ENCODE data around the gene FTCDNL1. TPM values are rescaled to one million over a fixed set of nuclear protein-coding genes. Genes with fewer than 3 reads are reported as not detected.

FTCDNL1 gene
- total RNA-seq, 1 donor from 2014 or later: 0.29 TPM

DNA sequence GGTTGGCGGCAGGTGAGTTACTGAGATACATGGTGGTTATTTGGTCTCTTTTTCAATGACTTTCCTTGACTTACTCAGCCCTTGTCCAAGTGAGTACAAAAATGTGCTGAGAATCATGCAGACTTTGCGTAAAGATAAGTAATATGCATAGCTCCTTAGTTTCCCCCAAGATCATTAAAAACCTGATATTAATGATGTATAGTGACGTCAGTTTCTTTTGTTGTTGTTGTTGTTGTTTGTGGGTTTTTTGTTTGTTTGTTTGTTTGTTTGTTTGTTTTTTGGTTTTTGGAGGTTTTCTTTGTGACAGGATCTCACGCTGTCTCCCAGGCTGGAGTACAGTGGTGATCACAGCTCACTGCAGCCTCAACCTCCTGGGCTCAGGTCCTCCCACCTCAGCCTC is 14.9 kb upstream of the FTCDNL1 start:
- TF ChIP-seq CTCF (IDR thresholded peaks at IDR 0.05; ENCODE audit: insufficient read depth, low read length, poor library complexity, severe bottlenecking): no peak
- no peak for DNase-seq (ENCODE audit: low read depth)
- no peaks in the 10 kb centered on the region for H3K27me3 ChIP-seq (ENCODE audit: control insufficient read depth, insufficient read depth, low read length)
- no peaks in the 10 kb centered on the region for H3K36me3 ChIP-seq (ENCODE audit: control insufficient read depth, insufficient read depth, low read length)
- no peak overlapping the region for H3K4me3 ChIP-seq (ENCODE audit: low read depth, low read length)

GRCh38 chr2:199862788-199863187 is 11.8 kb upstream of the FTCDNL1 start:
- no peak for TF ChIP-seq CTCF (IDR thresholded peaks at IDR 0.05; ENCODE audit: insufficient read depth, low read length, poor library complexity, severe bottlenecking)
- Histone ChIP-seq H3K36me3 (ENCODE audit: control insufficient read depth, insufficient read depth, low read length) (no peaks in the 10 kb centered on the region), H3K27me3 (ENCODE audit: control insufficient read depth, insufficient read depth, low read length) (no peaks in the 10 kb centered on the region), H3K4me3 (ENCODE audit: low read depth, low read length) (no peak overlapping the region)
- DNase-seq (ENCODE audit: low read depth): no peak

- TF ChIP-seq CTCF (IDR thresholded peaks at IDR 0.05; ENCODE audit: insufficient read depth, low read length, poor library complexity, severe bottlenecking): peak; percentile 55
- no peaks in the 10 kb centered on the region for H3K36me3 ChIP-seq (ENCODE audit: control insufficient read depth, insufficient read depth, low read length)
- DNase-seq (ENCODE audit: low read depth): no peak
- H3K4me3 ChIP-seq (ENCODE audit: low read depth, low read length): no peak overlapping the region
- H3K27me3 ChIP-seq (ENCODE audit: control insufficient read depth, insufficient read depth, low read length): no peaks in the 10 kb centered on the region
Measured at GRCh38 chr2:199861132-199861774, 10.3 kb upstream of the FTCDNL1 start.

GRCh38 chr2:199855812-199856211 is 4.8 kb upstream of the FTCDNL1 start:
- DNase-seq (ENCODE audit: low read depth): no peak
- H3K4me3 ChIP-seq (ENCODE audit: low read depth, low read length): no peak overlapping the region
- TF ChIP-seq CTCF (IDR thresholded peaks at IDR 0.05; ENCODE audit: insufficient read depth, low read length, poor library complexity, severe bottlenecking): no peak

GRCh38 chr2:199851883-199852282 is 891 bp upstream of the FTCDNL1 start:
- TF ChIP-seq CTCF (IDR thresholded peaks at IDR 0.05; ENCODE audit: insufficient read depth, low read length, poor library complexity, severe bottlenecking): no peak
- no peak for DNase-seq (ENCODE audit: low read depth)
- H3K27me3 ChIP-seq (ENCODE audit: control insufficient read depth, insufficient read depth, low read length): no peaks in the 10 kb centered on the region

More at GRCh38 chr2:199855812-199856211, 4.8 kb upstream of the FTCDNL1 start:
- H3K27me3 ChIP-seq (ENCODE audit: control insufficient read depth, insufficient read depth, low read length): no peaks in the 10 kb centered on the region
- no peaks in the 10 kb centered on the region for H3K36me3 ChIP-seq (ENCODE audit: control insufficient read depth, insufficient read depth, low read length)

DNA sequence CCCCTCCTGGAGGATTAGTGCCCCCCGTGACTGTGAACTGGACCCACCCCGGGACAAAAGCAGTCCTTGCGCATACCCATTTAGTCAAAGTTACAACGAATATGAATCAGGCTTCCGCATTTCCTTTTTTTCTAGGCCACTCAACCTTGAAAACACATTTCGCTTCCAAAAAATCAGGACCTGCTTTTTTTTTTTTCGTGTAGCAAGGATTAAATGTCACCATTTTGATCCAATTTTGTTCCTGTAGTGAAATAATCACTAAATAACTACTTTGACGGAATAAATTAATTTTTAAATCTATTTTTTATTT is 464 bp upstream of the FTCDNL1 start:
- TF ChIP-seq CTCF (IDR thresholded peaks at IDR 0.05; ENCODE audit: insufficient read depth, low read length, poor library complexity, severe bottlenecking): no peak
- H3K4me3 ChIP-seq (ENCODE audit: low read depth, low read length): peak overlapping the region; percentile 47
- no peak for DNase-seq (ENCODE audit: low read depth)
- H3K36me3 ChIP-seq (ENCODE audit: control insufficient read depth, insufficient read depth, low read length): no peaks in the 10 kb centered on the region
- no peaks in the 10 kb centered on the region for H3K27me3 ChIP-seq (ENCODE audit: control insufficient read depth, insufficient read depth, low read length)

More at GRCh38 chr2:199851883-199852282, 891 bp upstream of the FTCDNL1 start:
- Histone ChIP-seq H3K36me3 (ENCODE audit: control insufficient read depth, insufficient read depth, low read length) (no peaks in the 10 kb centered on the region), H3K4me3 (ENCODE audit: low read depth, low read length) (no peak overlapping the region)
